DMS79 (cell line): ENCODE data around the gene CCDC117.

Source experiments
- DNase-seq: peaks from one replicate; lab custom pipeline; 2025; lab: John Stamatoyannopoulos, UW

Gene CCDC117

GRCh38 chr22:28830441-28830840 lies 57.9 kb downstream of the CCDC117 start:
- no peak for DNase-seq

- no peak for DNase-seq
These were observed 58.9 kb downstream of the CCDC117 start for GRCh38 chr22:28831140-28832072.

GRCh38 chr22:28832731-28833130 lies 60.2 kb downstream of the CCDC117 start:
- no peak for DNase-seq

- no peak for DNase-seq
These were observed 60.9 kb downstream of the CCDC117 start for GRCh38 chr22:28833276-28833923.

GRCh38 chr22:28835630-28836189 lies 63.2 kb downstream of the CCDC117 start:
- DNase-seq = no peak

GRCh38 chr22:28837640-28838039 lies 65.1 kb downstream of the CCDC117 start:
- DNase-seq = no peak
